ENCODE measurements around the gene TET2. TPM values are rescaled to one million over a fixed set of nuclear protein-coding genes. Genes with fewer than 3 reads are reported as not detected.

TET2 gene
- total RNA-seq, 2 experiments from 2014 or later, result 0.19 TPM; not detected in 1

GRCh38 chr4:105227054-105227453 lies 80.4 kb downstream of the TET2 start:
- ChIA-PET CTCF (ENCODE audit: unreplicated experiment) (no interaction called here), POLR2A (no interaction called here)
- Histone ChIP-seq H3K4me3 (ENCODE audit: low read depth, low read length, poor library complexity, severe bottlenecking) (no peak overlapping the region), H3K4me2 (ENCODE audit: low read length) (no peak overlapping the region), H3K27ac (ENCODE audit: low read depth, low read length, poor library complexity, severe bottlenecking) (no peak overlapping the region), H2AFZ (ENCODE audit: low read length) (no peak overlapping the region), H3K79me2 (ENCODE audit: insufficient read depth, low read depth, low read length) (no peaks in the 10 kb centered on the region), H3K4me1 (ENCODE audit: insufficient read depth, low read length, poor library complexity, severe bottlenecking) (no peaks in the 10 kb centered on the region), H3K9me2 (ENCODE audit: insufficient read depth, low read length) (no peaks in the 10 kb centered on the region), H3K36me3 (ENCODE audit: insufficient read depth, low read length) (no peaks in the 10 kb centered on the region), H4K20me1 (ENCODE audit: insufficient read depth, low read length) (no peaks in the 10 kb centered on the region), H3K9me3 (ENCODE audit: low read length) (no peaks in the 10 kb centered on the region)
- no peak for TF ChIP-seq EZH2phosphoT487 (IDR thresholded peaks at IDR 0.05; ENCODE audit: borderline replicate concordance, low read depth, low read length)
- no peak for TF ChIP-seq CTCF (conservative IDR thresholded peaks at IDR 0.05; ENCODE audit: low read length)
- no peak for DNase-seq (ENCODE audit: low spot score)
- no TSS peak for BruUV-seq (replicated peaks)
- intact Hi-C loops (cut with micrococcal nuclease; ENCODE audit: unreplicated experiment), result no loop called here

- H3K9me2 ChIP-seq (ENCODE audit: insufficient read depth, low read length), result no peaks in the 10 kb centered on the region
- BruUV-seq (replicated peaks), result no TSS peak
- CTCF ChIA-PET (ENCODE audit: unreplicated experiment), result no interaction called here
- DNase-seq (ENCODE audit: low spot score), result no peak
- H4K20me1 ChIP-seq (ENCODE audit: insufficient read depth, low read length), result no peaks in the 10 kb centered on the region
- no peak overlapping the region for H3K4me3 ChIP-seq (ENCODE audit: low read depth, low read length, poor library complexity, severe bottlenecking)
- no peaks in the 10 kb centered on the region for H3K79me2 ChIP-seq (ENCODE audit: insufficient read depth, low read depth, low read length)
- POLR2A ChIA-PET, result no interaction called here
- no peak overlapping the region for H3K27ac ChIP-seq (ENCODE audit: low read depth, low read length, poor library complexity, severe bottlenecking)
- no peaks in the 10 kb centered on the region for H3K9me3 ChIP-seq (ENCODE audit: low read length)
- no peak overlapping the region for H3K4me2 ChIP-seq (ENCODE audit: low read length)
- H2AFZ ChIP-seq (ENCODE audit: low read length), result no peak overlapping the region
- no peaks in the 10 kb centered on the region for H3K4me1 ChIP-seq (ENCODE audit: insufficient read depth, low read length, poor library complexity, severe bottlenecking)
- TF ChIP-seq CTCF (conservative IDR thresholded peaks at IDR 0.05; ENCODE audit: low read length) (no peak), EZH2phosphoT487 (IDR thresholded peaks at IDR 0.05; ENCODE audit: borderline replicate concordance, low read depth, low read length) (no peak)
- H3K36me3 ChIP-seq (ENCODE audit: insufficient read depth, low read length), result no peaks in the 10 kb centered on the region
- intact Hi-C loops (cut with micrococcal nuclease; ENCODE audit: unreplicated experiment), result no loop called here
Measured at GRCh38 chr4:105230287-105230686, 83.6 kb downstream of the TET2 start.

GRCh38 chr4:105232374-105232773 lies 85.7 kb downstream of the TET2 start:
- no peak for DNase-seq (ENCODE audit: low spot score)
- no peak overlapping the region for H3K27ac ChIP-seq (ENCODE audit: low read depth, low read length, poor library complexity, severe bottlenecking)
- H3K36me3 ChIP-seq (ENCODE audit: insufficient read depth, low read length), result no peaks in the 10 kb centered on the region
- H4K20me1 ChIP-seq (ENCODE audit: insufficient read depth, low read length), result no peaks in the 10 kb centered on the region
- TF ChIP-seq EZH2phosphoT487 (IDR thresholded peaks at IDR 0.05; ENCODE audit: borderline replicate concordance, low read depth, low read length) (no peak), CTCF (conservative IDR thresholded peaks at IDR 0.05; ENCODE audit: low read length) (no peak)
- no peaks in the 10 kb centered on the region for H3K9me2 ChIP-seq (ENCODE audit: insufficient read depth, low read length)
- BruUV-seq (replicated peaks), result no TSS peak
- H3K4me2 ChIP-seq (ENCODE audit: low read length), result no peak overlapping the region
- ChIA-PET CTCF (ENCODE audit: unreplicated experiment) (no interaction called here), POLR2A (no interaction called here)
- intact Hi-C loops (cut with micrococcal nuclease; ENCODE audit: unreplicated experiment), result no loop called here
- H2AFZ ChIP-seq (ENCODE audit: low read length), result no peak overlapping the region
- H3K4me3 ChIP-seq (ENCODE audit: low read depth, low read length, poor library complexity, severe bottlenecking), result no peak overlapping the region
- no peaks in the 10 kb centered on the region for H3K79me2 ChIP-seq (ENCODE audit: insufficient read depth, low read depth, low read length)
- no peaks in the 10 kb centered on the region for H3K9me3 ChIP-seq (ENCODE audit: low read length)
- H3K4me1 ChIP-seq (ENCODE audit: insufficient read depth, low read length, poor library complexity, severe bottlenecking), result no peaks in the 10 kb centered on the region
